A673 (cell line): ENCODE data around the gene MYO15B.

Experiments used
- EZH2 ChIP-seq: fragments of 200-600 bp; sonication (generic); IDR thresholded peaks from 2 replicates; pipeline ENCODE4 v1.6.1; 2017; ENCODE audit warnings: borderline replicate concordance, low read depth, mild to moderate bottlenecking, mixed read lengths, antibody characterized with exemption, low read length; ENCODE audit not compliant: poor library complexity, severe bottlenecking
- TF ChIP-seq, protein P1 (sequence below): fragments of 300-800, 200-600 bp; sonication (generic); conservative IDR thresholded peaks from 2 replicates; pipeline ENCODE4 v1.5.1; 2017; ENCODE audit warnings: low read depth, mild to moderate bottlenecking, antibody characterized with exemption, low read length, moderate library complexity, mixed read lengths

DNA sequence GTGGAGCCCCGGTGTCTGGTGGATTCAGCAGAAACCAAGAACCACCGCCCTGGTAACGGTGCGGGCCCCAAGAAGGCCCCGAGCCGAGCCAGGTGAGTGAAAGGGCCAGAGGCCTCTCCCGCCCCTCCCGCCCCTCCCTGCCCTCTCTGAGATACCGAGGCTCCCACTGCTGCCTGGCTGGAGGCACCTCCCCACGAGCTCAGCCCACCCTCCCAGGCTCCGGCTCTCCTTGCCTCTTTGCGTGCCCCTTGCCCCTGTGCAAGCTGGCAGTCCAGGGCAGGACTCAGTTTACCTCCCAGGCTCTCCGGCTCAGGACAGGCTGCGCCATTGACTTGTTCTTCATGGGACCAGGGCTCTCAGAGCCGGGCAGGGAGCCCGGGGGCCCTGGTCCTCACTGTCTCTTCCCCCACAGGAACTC lies 14.1 kb upstream of the MYO15B start:
- TF ChIP-seq, protein P1, sequence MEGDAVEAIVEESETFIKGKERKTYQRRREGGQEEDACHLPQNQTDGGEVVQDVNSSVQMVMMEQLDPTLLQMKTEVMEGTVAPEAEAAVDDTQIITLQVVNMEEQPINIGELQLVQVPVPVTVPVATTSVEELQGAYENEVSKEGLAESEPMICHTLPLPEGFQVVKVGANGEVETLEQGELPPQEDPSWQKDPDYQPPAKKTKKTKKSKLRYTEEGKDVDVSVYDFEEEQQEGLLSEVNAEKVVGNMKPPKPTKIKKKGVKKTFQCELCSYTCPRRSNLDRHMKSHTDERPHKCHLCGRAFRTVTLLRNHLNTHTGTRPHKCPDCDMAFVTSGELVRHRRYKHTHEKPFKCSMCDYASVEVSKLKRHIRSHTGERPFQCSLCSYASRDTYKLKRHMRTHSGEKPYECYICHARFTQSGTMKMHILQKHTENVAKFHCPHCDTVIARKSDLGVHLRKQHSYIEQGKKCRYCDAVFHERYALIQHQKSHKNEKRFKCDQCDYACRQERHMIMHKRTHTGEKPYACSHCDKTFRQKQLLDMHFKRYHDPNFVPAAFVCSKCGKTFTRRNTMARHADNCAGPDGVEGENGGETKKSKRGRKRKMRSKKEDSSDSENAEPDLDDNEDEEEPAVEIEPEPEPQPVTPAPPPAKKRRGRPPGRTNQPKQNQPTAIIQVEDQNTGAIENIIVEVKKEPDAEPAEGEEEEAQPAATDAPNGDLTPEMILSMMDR: no peak
- no peak for TF ChIP-seq EZH2
